ENCODE measurements around the gene MGAT4B.

DNA sequence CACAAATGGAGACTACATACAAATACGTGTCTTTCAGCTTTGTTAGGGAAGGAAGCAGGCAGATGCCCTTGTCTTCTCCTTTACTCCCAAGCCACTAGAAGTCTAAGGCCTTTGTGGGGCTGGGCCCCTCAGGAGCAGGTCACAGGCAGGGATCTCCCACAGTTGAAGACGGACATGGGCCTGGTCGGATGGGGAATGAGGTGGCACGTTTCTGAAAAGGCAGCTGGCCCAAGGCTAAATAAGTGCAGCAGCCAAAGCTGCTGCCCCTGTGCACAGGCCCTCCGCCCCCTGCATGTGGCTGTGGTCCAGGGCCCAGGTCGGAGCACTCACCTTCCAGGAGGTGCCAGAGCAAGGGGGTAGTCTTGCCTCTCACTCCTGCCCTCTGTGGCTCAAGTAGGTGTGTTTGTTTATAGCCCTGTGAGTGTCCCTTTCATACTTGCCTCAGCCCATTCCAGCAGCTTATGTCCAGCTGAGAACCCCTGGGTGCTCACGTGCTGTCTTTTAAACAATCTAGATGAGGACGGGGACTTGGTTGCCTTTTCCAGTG lies 15.9 kb upstream of the MGAT4B start:
- TF ChIP-seq, protein P1, sequence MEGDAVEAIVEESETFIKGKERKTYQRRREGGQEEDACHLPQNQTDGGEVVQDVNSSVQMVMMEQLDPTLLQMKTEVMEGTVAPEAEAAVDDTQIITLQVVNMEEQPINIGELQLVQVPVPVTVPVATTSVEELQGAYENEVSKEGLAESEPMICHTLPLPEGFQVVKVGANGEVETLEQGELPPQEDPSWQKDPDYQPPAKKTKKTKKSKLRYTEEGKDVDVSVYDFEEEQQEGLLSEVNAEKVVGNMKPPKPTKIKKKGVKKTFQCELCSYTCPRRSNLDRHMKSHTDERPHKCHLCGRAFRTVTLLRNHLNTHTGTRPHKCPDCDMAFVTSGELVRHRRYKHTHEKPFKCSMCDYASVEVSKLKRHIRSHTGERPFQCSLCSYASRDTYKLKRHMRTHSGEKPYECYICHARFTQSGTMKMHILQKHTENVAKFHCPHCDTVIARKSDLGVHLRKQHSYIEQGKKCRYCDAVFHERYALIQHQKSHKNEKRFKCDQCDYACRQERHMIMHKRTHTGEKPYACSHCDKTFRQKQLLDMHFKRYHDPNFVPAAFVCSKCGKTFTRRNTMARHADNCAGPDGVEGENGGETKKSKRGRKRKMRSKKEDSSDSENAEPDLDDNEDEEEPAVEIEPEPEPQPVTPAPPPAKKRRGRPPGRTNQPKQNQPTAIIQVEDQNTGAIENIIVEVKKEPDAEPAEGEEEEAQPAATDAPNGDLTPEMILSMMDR (IDR thresholded peaks at IDR 0.05) = no peak
- no peak for TF ChIP-seq POLR2A (IDR thresholded peaks at IDR 0.05)
- no peak for TF ChIP-seq POLR2AphosphoS5 (IDR thresholded peaks at IDR 0.05)
- no peak for TF ChIP-seq EP300 (IDR thresholded peaks at IDR 0.05)
